Thyroid gland (tissue), 4 donors: ENCODE results near the gene ZNF655.

ENCODE experiments used
- CTCF ChIP-seq, 6 experiments: fragments of 200-600 bp in 3 of 6; fragments of 450-650 bp in 3 of 6; sonication (generic) in 3 of 6; IDR thresholded peaks; one replicate each; pipeline ENCODE4 v1.5.1; 2016 to 2019; ENCODE audit warnings: antibody characterized with exemption in 6 of 6, mild to moderate bottlenecking in 2 of 6, inconsistent platforms in 1 of 6, moderate library complexity in 1 of 6
- POLR2A ChIP-seq, 2 donors: fragments of 450-650 bp; IDR thresholded peaks; one replicate each; pipeline ENCODE4 v1.6.1; 2017; ENCODE audit warnings: antibody characterized with exemption in 2 of 2, mild to moderate bottlenecking in 2 of 2, moderate library complexity in 1 of 2

- no peak for TF ChIP-seq CTCF (IDR thresholded peaks at IDR 0.05)
- no peak for TF ChIP-seq POLR2A (IDR thresholded peaks at IDR 0.05)
Observed at GRCh38 chr7:99543916-99544315, 14.5 kb upstream of the ZNF655 start.
